Body of pancreas (tissue), 4 donors: ENCODE measurements around the gene GOLT1A.

Experiments
- POLR2A ChIP-seq, 3 donors: fragments of 450-650 bp; IDR thresholded peaks; one replicate each; pipeline ENCODE4 v1.6.1; 2016; ENCODE audit warnings: antibody characterized with exemption in 3 of 3, mild to moderate bottlenecking in 2 of 3
- TF ChIP-seq, protein P1 (sequence below), 7 experiments: fragments of 450-650 bp in 4 of 7; fragments of 200-600 bp in 3 of 7; sonication (generic) in 3 of 7; IDR thresholded peaks; one replicate each; pipeline ENCODE4 v1.5.1; 2016 to 2019; ENCODE audit warnings: antibody characterized with exemption in 7 of 7

DNA sequence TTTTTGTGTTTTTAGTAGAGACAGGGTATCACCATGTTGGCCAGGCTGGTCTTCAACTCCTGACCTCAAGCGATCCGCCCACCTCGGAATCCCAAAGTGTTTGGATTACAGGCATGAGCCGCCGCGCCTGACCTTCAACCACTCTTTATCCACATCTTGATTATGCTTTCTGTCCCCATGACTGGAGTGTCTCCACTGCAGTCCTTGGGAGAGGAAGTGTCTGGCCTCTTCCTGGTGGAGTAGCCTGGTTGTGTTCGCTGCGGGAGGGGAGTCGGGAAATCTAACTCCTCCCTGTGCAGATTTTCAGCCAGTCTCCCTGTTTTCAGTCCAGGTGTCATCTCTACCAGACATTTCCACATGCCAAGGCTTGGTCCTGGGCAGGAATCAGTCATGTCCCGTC lies 27.2 kb downstream of the GOLT1A start:
- TF ChIP-seq POLR2A (IDR thresholded peaks at IDR 0.05), result no peak
- TF ChIP-seq, protein P1, sequence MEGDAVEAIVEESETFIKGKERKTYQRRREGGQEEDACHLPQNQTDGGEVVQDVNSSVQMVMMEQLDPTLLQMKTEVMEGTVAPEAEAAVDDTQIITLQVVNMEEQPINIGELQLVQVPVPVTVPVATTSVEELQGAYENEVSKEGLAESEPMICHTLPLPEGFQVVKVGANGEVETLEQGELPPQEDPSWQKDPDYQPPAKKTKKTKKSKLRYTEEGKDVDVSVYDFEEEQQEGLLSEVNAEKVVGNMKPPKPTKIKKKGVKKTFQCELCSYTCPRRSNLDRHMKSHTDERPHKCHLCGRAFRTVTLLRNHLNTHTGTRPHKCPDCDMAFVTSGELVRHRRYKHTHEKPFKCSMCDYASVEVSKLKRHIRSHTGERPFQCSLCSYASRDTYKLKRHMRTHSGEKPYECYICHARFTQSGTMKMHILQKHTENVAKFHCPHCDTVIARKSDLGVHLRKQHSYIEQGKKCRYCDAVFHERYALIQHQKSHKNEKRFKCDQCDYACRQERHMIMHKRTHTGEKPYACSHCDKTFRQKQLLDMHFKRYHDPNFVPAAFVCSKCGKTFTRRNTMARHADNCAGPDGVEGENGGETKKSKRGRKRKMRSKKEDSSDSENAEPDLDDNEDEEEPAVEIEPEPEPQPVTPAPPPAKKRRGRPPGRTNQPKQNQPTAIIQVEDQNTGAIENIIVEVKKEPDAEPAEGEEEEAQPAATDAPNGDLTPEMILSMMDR (IDR thresholded peaks at IDR 0.05), result no peak
